Nephron (organoid): ENCODE results near the gene WDFY3.
A peak's percentile ranks its signal among the peaks of the same experiment; 100 is the strongest.

ENCODE experiments used
- H3K27ac Mint-ChIP-seq, 3 experiments: 2 replicates each; pipeline ENCODE4 v1.8.0; 2020; ENCODE audit warnings: mixed read lengths in 3 of 3, mild to moderate bottlenecking in 2 of 3, moderate library complexity in 1 of 3
- H3K27me3 Mint-ChIP-seq: 2 replicates; pipeline ENCODE4 v1.8.0; 2021; ENCODE audit warnings: low read depth, mild to moderate bottlenecking, moderate library complexity, mixed read lengths
- H3K36me3 Mint-ChIP-seq: 2 replicates; pipeline ENCODE4 v1.8.0; 2020; ENCODE audit warnings: low read depth, mixed read lengths
- H3K4me1 Mint-ChIP-seq: 2 replicates; pipeline ENCODE4 v1.8.0; 2020; ENCODE audit warnings: mixed read lengths
- H3K4me3 Mint-ChIP-seq, 3 experiments: 2 replicates each; pipeline ENCODE4 v1.8.0; 2020; ENCODE audit warnings: mild to moderate bottlenecking in 3 of 3, mixed read lengths in 3 of 3, moderate library complexity in 2 of 3
- H3K9me3 Mint-ChIP-seq: 2 replicates; pipeline ENCODE4 v1.8.0; 2020; ENCODE audit warnings: mixed read lengths
- CTCF ChIP-seq, 3 experiments: fragments of 200-600 bp; sonication (generic); IDR thresholded peaks; one replicate each; pipeline ENCODE4 v1.5.0; 2021; ENCODE audit warnings: antibody characterized with exemption in 3 of 3; ENCODE audit not compliant: unreplicated experiment in 3 of 3

WDFY3 gene

DNA sequence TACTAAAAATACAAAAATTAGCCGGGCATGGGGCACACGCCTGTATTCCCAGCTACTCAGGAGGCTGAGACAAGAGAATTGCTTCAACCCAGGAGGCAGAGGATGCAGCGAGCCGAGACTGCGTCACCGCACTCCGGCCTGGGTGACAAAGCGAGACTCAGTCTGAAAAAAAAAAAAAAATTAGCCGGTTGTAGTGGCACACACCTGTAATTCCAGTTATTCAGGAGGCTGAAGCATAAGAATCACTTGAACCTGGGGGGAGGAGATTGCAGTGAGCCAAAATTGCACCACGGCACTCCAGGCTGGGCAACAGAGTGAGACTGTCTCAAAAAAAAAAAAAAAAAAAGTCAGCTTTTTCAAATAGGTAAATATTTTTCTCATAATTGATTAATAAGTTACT is 71.9 kb downstream of the WDFY3 start:
- Mint-ChIP-seq H3K27ac (peak overlapping the region in 2 of 3 experiments; percentile 76 to 91), H3K9me3 (no peaks in the 10 kb centered on the region), H3K4me1 (peaks cover 10% of the 10 kb centered on the region), H3K36me3 (peaks cover 28% of the 10 kb centered on the region), H3K27me3 (no peaks in the 10 kb centered on the region), H3K4me3 (no peak overlapping the region)
- no peak for TF ChIP-seq CTCF (IDR thresholded peaks at IDR 0.05; ENCODE audit: unreplicated experiment in 3 of 3)

GRCh38 chr4:84892950-84893349 is 73.5 kb downstream of the WDFY3 start:
- no peaks in the 10 kb centered on the region for H3K27me3 Mint-ChIP-seq
- H3K9me3 Mint-ChIP-seq = no peaks in the 10 kb centered on the region
- H3K4me3 Mint-ChIP-seq = no peak overlapping the region
- peaks cover 20% of the 10 kb centered on the region for H3K36me3 Mint-ChIP-seq
- peak overlapping the region; percentile 40 to 78 (median 72) for H3K27ac Mint-ChIP-seq
- no peak for TF ChIP-seq CTCF (IDR thresholded peaks at IDR 0.05; ENCODE audit: unreplicated experiment in 3 of 3)
- H3K4me1 Mint-ChIP-seq = peaks cover 10% of the 10 kb centered on the region

DNA sequence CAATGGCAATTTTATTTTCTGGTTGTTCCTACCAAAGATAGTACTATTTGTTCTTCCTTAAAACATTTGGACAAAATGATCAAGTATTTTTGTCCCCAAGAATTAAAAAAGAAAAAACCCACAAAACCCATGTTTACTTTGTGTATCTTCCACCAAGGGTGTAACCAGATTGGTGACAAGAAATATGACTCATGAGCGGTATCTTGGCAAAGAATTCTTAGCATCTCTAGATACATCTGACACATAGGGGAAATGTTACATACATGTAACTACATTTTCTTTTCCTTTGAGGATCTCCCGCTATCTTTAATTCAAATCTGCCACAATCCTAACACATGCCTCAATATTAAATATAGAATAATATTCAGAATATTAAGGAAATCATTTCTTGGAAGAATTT is 78.7 kb downstream of the WDFY3 start:
- H3K4me3 Mint-ChIP-seq = no peak overlapping the region
- no peak for TF ChIP-seq CTCF (IDR thresholded peaks at IDR 0.05; ENCODE audit: unreplicated experiment in 3 of 3)
- no peaks in the 10 kb centered on the region for H3K9me3 Mint-ChIP-seq
- peaks cover 18% of the 10 kb centered on the region for H3K36me3 Mint-ChIP-seq
- no peak overlapping the region for H3K27ac Mint-ChIP-seq
- no peaks in the 10 kb centered on the region for H3K27me3 Mint-ChIP-seq
- peaks cover 3% of the 10 kb centered on the region for H3K4me1 Mint-ChIP-seq

DNA sequence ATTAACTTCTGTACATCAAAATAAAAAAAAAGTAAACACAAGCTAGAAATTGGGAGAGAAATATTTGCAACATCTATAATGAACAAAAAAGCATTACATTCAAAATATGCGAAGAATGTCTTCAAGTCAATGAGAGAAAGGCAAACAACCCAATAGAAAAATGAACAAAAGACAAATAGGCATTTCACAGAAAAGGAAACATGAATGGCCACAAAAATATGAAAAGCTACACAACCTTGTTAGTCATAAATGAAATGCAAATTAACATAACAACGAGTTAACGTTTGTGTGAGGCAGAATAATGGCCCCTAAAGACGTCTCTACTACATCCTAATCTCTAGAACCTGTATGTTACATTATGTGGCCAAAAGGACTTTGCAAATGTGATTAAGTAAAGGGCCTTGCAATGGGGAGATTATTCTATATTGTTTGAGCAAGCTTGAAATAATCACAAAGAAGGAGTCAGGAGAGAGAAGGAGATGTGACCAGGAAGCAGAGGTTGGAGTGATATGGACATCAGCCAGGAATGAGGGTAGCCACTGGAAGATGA is 86.8 kb downstream of the WDFY3 start:
- Mint-ChIP-seq H3K27ac (no peak overlapping the region), H3K4me3 (no peak overlapping the region), H3K4me1 (no peaks in the 10 kb centered on the region), H3K36me3 (peaks cover 29% of the 10 kb centered on the region), H3K9me3 (no peaks in the 10 kb centered on the region), H3K27me3 (no peaks in the 10 kb centered on the region)
- TF ChIP-seq CTCF (IDR thresholded peaks at IDR 0.05; ENCODE audit: unreplicated experiment in 3 of 3) = no peak

DNA sequence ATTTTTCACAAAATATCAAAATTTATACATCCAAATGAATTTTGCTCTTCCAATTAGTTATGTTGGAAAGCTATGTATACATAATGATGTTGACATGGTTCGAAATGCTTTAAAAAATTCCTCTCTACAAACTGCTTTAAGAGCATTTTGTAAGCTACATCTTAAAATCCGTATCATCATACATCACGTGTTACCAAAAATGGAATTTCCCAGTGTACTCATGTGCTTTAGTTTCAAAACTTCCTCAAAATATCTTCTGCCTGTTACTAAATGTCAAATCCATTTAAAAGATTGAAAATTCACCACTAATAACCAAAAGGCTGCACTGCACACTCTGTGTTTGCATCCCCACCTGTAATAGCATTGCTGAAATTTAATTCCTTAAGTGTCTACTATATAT is 87.9 kb downstream of the WDFY3 start:
- Mint-ChIP-seq H3K36me3 (peaks cover 36% of the 10 kb centered on the region), H3K27ac (no peak overlapping the region), H3K27me3 (no peaks in the 10 kb centered on the region), H3K4me3 (no peak overlapping the region), H3K9me3 (no peaks in the 10 kb centered on the region), H3K4me1 (no peaks in the 10 kb centered on the region)
- TF ChIP-seq CTCF (IDR thresholded peaks at IDR 0.05; ENCODE audit: unreplicated experiment in 3 of 3) = no peak

GRCh38 chr4:84878090-84878489 is 88.4 kb downstream of the WDFY3 start:
- Mint-ChIP-seq H3K27me3 (no peaks in the 10 kb centered on the region), H3K4me1 (no peaks in the 10 kb centered on the region), H3K36me3 (peaks cover 41% of the 10 kb centered on the region), H3K4me3 (no peak overlapping the region), H3K9me3 (no peaks in the 10 kb centered on the region), H3K27ac (no peak overlapping the region)
- TF ChIP-seq CTCF (IDR thresholded peaks at IDR 0.05; ENCODE audit: unreplicated experiment in 3 of 3) = no peak
